Dermis blood vessel endothelial cell (primary cell): ENCODE results near the gene SHMT2. TPM values are rescaled to one million over a fixed set of nuclear protein-coding genes. Genes with fewer than 3 reads are reported as not detected.

Source experiments
- DNase-seq: peaks from one replicate; pipeline ENCODE4 v3.0.0; 2010
- total RNA-seq: library from RNA; depleted of rRNA; stranded (reverse); fragments of >200 nt; gene quantifications from 2 replicates; pipeline ENCODE4 v1.2.3, GENCODE V29; 2014

SHMT2 gene
- total RNA-seq, 1 donor from 2014 or later = 140 TPM

GRCh38 chr12:57198329-57198728, 31.2 kb upstream of the SHMT2 start:
- DNase-seq = no peak

- no peak for DNase-seq
These were observed 30.3 kb upstream of the SHMT2 start for GRCh38 chr12:57199191-57199590.

DNA sequence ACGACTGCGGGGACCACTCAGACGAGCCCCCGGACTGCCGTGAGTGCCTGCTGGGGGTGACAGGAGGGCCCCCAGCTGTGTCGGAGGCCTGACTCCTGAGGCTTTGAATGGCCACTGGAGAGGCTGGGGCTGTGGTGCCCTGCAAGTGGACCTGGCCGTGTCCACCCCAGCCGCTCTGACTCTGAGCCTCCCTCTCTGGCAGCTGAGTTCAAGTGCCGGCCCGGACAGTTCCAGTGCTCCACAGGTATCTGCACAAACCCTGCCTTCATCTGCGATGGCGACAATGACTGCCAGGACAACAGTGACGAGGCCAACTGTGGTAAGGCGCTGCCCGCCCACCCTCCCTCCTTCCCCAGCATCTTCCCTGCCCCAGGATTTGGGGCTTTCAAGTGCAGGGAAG, 29.0 kb upstream of the SHMT2 start:
- no peak for DNase-seq

GRCh38 chr12:57201219-57201618, 28.3 kb upstream of the SHMT2 start:
- DNase-seq = no peak

GRCh38 chr12:57201631-57202030, 27.9 kb upstream of the SHMT2 start:
- DNase-seq = no peak

- no peak for DNase-seq
These were observed 27.2 kb upstream of the SHMT2 start for GRCh38 chr12:57202321-57202720.

GRCh38 chr12:57203201-57203600, 26.3 kb upstream of the SHMT2 start:
- DNase-seq = no peak

GRCh38 chr12:57203791-57204190, 25.7 kb upstream of the SHMT2 start:
- no peak for DNase-seq

DNA sequence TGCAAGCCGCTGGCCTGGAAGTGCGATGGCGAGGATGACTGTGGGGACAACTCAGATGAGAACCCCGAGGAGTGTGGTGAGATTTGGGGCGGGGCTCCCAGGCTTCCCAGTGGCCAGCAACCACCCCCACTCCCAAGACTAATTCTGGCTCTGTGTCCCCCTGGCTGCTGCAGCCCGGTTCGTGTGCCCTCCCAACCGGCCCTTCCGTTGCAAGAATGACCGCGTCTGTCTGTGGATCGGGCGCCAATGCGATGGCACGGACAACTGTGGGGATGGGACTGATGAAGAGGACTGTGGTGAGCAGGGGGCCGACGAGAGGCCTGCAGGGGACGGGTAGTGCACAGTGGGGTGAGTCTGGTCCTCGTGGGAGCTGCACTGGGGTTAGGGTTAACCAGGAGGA, 25.1 kb upstream of the SHMT2 start:
- no peak for DNase-seq

GRCh38 chr12:57205186-57205585, 24.3 kb upstream of the SHMT2 start:
- no peak for DNase-seq

DNA sequence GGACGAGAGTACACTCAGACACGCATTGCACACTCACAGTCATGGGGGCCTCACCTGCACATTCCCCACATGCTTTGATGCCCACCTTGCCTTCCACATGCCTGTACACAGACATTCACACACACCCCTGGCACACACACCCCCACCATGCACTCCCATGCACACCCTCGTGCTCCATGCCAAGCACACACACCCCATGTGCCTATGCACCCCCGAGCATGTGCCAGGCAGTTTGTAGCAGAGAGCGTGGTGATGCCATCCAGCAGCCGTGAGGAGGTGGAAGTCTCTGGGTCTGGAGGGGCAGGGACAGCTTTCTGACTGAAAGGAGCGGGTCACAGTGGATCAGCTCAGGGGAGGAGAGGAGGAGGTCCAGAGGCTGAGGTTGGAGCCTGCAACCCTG, 23.6 kb upstream of the SHMT2 start:
- DNase-seq = no peak

DNA sequence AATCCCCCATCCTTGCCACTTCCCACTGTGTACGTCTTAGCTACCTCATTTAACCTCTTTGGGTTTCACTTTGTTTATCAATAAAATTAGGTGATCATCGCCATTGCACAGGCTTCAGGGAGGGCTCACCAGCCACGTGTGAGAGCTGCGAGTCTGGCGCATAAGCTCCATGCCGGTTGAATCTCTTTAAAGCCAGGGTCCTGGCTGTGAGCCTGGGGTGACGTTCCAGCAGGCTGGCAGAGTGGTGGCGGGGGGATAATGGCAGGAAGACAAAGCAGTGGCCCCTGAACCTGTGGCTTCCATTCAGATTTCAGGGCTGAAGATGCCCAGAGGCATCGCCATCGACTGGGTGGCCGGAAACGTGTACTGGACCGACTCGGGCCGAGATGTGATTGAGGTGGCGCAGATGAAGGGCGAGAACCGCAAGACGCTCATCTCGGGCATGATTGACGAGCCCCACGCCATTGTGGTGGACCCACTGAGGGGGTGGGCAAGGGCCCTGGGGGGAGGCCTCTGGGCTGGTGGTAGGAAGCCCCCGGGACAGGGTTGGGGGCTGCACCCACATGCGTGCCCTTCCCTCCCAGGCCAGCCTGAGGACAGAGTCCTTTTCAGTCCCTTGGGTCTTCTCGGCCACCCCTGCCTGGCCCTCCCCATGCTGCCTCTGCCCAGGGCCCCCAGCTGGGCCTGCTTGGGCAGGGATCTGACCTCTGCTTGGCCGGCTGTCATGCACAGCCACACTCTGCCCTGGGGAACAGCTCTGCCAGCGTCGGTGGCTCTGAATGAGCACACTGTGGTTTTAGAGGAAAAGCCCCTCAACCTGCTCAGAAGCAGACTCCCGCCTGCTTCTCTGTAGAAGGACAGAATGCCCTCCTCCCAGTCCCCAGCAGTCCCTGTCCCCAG, 21.5 kb upstream of the SHMT2 start:
- DNase-seq = no peak

GRCh38 chr12:57208631-57209282, 20.8 kb upstream of the SHMT2 start:
- peak; percentile 56 for DNase-seq

DNA sequence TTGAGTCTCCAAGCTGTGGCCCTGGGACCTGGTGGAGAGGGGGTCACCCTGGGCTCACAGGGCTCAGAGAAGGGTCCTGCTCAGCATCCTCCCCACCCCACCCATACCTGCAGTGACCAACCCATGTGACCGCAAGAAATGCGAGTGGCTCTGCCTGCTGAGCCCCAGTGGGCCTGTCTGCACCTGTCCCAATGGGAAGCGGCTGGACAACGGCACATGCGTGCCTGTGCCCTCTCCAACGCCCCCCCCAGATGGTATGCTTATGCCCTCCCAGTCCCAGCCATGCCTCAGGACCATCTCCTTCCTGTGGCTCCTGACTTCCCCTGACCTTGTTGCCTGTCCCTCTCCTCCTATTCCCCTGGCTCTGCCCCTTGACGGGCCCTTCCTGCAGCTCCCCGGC, 19.6 kb upstream of the SHMT2 start:
- DNase-seq = no peak

DNA sequence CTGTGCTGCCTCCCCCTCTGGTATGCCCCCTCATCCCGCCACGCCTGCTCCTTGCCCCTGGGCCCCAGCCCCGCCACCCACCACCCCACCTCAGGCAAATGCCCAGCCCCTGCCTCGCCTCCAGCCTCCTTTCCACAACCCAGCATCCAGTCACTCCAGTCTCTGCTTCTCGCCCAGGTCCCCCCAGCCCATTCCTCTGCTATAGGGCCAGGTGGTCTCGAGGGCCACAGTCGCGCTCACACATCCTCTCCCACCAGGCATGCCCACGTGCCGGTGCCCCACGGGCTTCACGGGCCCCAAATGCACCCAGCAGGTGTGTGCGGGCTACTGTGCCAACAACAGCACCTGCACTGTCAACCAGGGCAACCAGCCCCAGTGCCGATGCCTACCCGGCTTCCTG, 19.1 kb upstream of the SHMT2 start:
- no peak for DNase-seq

DNA sequence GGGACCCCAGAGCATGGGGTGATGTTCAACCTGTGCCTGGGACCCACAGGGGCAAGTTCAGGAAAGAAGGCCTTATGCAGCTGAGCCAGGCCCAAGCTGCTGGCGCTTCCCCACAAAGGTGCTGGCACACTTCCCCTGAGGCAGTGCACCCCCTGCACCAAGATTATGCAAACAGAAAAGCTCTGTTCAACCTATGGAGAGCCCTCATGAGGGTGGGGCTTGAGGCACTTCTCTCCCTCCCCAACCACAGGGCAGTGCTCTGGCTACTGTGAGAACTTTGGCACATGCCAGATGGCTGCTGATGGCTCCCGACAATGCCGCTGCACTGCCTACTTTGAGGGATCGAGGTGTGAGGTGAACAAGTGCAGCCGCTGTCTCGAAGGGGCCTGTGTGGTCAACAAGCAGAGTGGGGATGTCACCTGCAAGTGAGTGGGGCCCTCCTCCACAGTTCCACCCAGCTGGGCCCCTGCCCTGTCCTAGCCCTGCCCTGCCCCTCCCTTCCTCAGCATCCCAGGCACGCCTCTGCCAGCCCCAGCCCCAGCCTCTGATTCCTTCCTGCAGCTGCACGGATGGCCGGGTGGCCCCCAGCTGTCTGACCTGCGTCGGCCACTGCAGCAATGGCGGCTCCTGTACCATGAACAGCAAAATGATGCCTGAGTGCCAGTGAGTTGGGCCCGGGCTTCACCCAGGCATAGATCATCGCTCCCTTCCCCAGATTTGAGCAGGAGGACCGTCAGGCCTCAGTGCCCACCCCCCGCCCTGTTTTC, 18.4 kb upstream of the SHMT2 start:
- DNase-seq = no peak

DNA sequence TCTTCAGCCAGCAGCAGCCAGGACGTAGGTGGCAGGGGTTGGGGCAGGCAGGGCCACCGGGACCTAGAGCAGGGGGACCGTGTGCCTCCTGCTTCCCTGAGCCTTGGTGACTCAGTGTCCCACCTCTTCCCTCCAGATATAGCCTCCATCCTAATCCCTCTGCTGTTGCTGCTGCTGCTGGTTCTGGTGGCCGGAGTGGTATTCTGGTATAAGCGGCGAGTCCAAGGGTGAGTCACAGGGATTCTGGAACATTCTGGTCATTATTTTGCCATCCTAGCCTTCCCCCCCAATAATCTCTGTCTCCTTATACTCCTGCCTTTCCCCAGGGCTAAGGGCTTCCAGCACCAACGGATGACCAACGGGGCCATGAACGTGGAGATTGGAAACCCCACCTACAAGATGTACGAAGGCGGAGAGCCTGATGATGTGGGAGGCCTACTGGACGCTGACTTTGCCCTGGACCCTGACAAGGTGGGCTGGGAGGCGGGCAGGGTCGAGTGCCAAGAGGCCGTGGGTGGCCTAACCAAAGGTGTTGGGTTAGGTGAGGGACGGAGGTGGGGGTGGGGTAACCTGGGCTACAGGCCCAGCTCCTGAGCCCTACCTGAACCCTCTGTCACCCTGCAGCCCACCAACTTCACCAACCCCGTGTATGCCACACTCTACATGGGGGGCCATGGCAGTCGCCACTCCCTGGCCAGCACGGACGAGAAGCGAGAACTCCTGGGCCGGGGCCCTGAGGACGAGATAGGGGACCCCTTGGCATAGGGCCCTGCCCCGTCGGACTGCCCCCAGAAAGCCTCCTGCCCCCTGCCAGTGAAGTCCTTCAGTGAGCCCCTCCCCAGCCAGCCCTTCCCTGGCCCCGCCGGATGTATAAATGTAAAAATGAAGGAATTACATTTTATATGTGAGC, 17.5 kb upstream of the SHMT2 start:
- no peak for DNase-seq

- no peak for DNase-seq
These were observed 16.8 kb upstream of the SHMT2 start for GRCh38 chr12:57212701-57213057.

GRCh38 chr12:57213058-57213715, 16.3 kb upstream of the SHMT2 start:
- DNase-seq = peak; percentile 89

DNA sequence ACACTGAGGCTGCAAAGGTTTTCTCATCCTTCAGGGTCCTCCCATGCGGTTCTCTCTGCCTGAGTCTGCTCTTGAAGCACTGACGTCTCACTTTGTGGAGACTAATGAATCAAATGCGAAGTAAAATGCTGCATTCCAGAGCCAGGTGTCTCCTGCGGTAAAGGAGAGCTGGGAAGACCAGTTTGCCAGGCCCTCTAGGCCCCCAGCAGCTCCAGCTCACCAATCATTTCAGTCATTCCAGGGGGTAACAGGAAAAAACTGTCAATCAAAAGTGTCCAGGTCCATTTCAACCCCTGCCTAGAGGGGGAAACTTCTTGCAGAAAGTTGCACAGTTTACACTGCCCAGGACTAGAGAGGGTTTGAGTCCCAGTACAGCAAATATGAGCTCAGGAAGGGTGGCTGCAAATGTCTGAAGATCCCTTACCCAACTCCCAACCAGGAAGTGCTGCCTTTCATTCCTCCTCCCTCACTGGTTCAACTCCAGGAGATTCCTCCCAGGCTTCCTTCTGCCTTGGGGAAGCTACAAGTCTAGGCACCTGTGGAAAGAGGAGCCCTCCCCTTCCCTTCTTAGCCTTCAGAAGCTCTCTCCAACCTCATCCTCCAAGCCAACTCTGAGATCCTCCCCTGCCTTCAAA, 15.6 kb upstream of the SHMT2 start:
- no peak for DNase-seq

DNA sequence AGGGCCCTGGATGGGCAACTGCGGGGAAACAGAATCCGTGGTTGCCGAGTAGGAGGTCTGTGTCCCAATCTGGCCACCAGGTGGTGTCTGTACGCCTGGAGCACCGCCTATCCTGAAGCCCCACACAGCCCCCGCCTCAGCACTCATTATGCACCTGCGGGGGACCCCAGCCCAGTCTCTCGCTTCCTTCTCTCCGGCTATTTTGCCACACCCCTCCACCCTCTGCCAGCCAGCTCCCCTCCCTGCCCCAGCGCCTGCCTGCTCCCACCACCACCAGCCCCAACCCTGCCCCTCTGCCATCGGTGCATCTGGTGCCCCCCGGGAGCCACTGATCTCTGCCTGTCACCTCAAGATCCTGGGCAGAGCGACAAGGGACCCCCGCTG, 15.1 kb upstream of the SHMT2 start:
- peak; percentile 75 for DNase-seq
